NB4 (cell line): ENCODE measurements around the gene LRRN4.

Source experiments
- DNase-seq: peaks from one replicate; pipeline ENCODE4 v3.0.0; 2010; ENCODE audit warnings: low read depth
- H3K4me3 ChIP-seq: one replicate; pipeline ENCODE4 v1.5.1; 2011; ENCODE audit warnings: mild to moderate bottlenecking, low read depth, low read length, moderate library complexity
- MYC ChIP-seq: IDR thresholded peaks from 2 replicates; pipeline ENCODE4 v1.6.1; 2011; ENCODE audit warnings: low read depth, low read length
- POLR2A ChIP-seq: IDR thresholded peaks from 2 replicates; pipeline ENCODE4 v1.6.1; 2011; ENCODE audit warnings: mild to moderate bottlenecking; ENCODE audit not compliant: insufficient read length; ENCODE audit errors: extremely low read depth
- TF ChIP-seq, protein P1 (sequence below): IDR thresholded peaks from 2 replicates; pipeline ENCODE4 v1.6.1; 2011; ENCODE audit warnings: low read depth, low read length
- TF ChIP-seq, protein P2 (sequence below): IDR thresholded peaks from one replicate; pipeline ENCODE4 v1.5.1; 2012; ENCODE audit warnings: low read depth, low read length

LRRN4 gene

DNA sequence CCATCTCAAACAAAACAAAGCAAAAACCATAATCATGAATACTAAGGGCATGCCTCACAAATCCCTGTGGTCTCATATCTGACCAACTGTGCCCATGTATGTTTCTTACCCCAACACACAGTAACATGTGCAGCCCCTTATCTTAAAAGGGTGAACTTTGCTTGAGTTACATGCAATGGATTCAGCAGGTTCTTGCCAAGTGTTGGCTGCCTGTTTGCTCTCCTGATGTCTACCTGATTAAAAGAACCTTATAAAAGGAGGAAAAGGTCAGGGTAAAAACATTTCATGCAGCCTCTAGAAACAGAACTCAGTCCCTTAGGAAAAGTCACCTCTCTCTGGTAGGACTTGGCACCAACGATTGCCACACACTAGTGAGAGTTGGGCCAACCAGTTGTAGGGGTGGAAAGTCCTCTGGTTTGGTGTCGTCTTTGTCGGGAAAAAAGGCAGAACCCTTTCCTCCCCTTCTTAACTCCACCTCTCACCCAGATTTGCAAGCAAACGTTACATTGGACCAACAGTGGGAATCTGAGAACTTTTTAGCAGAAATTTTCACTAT is 14.0 kb upstream of the LRRN4 start:
- no peak overlapping the region for H3K4me3 ChIP-seq
- DNase-seq, result no peak
- TF ChIP-seq, protein P1, sequence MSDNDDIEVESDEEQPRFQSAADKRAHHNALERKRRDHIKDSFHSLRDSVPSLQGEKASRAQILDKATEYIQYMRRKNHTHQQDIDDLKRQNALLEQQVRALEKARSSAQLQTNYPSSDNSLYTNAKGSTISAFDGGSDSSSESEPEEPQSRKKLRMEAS, result no peak
- TF ChIP-seq, protein P2, sequence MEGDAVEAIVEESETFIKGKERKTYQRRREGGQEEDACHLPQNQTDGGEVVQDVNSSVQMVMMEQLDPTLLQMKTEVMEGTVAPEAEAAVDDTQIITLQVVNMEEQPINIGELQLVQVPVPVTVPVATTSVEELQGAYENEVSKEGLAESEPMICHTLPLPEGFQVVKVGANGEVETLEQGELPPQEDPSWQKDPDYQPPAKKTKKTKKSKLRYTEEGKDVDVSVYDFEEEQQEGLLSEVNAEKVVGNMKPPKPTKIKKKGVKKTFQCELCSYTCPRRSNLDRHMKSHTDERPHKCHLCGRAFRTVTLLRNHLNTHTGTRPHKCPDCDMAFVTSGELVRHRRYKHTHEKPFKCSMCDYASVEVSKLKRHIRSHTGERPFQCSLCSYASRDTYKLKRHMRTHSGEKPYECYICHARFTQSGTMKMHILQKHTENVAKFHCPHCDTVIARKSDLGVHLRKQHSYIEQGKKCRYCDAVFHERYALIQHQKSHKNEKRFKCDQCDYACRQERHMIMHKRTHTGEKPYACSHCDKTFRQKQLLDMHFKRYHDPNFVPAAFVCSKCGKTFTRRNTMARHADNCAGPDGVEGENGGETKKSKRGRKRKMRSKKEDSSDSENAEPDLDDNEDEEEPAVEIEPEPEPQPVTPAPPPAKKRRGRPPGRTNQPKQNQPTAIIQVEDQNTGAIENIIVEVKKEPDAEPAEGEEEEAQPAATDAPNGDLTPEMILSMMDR, result no peak
- TF ChIP-seq MYC, result no peak
- TF ChIP-seq POLR2A, result no peak

DNA sequence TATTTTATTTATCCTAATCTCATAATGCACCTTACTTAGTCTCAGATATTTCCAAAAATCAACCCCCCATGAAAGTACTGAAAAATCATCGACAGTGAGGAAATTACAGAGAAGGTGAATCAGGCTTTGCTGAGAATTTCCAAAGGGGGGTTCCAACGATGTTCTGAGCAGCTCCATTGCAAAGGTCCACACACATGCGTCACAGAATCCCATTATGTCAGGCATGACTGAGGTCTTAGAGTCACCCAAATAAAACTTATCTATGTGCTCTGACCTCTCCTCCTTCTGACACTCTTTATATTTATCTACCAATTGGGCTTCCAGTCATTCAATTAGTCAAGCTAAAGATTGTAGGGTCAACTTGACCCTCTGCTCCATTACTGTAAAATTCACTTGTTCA is 12.7 kb upstream of the LRRN4 start:
- TF ChIP-seq POLR2A, result no peak
- DNase-seq, result no peak
- H3K4me3 ChIP-seq, result no peak overlapping the region

DNA sequence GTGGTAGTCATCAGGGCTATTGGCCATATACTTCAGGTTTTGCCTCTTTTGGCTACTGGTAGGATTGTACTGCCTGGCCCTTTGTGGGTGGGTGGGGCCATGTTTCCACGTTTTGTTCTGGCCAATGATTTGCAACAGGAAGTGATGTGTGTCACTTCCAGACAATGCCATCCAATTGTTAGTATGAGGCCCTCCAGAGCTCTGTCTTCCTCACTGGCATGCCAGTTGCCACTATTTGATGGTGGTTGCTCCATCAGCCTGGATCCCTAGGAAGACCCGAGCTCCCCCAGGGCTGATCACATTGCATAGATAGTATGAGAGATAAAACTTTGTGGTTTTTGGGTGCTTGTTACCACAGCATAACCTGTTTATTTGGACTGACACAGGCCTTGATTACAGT is 7.7 kb upstream of the LRRN4 start:
- TF ChIP-seq, protein P1, result no peak
- TF ChIP-seq POLR2A (no peak), MYC (no peak)
- TF ChIP-seq, protein P2, result no peak
- H3K4me3 ChIP-seq, result no peak overlapping the region
- DNase-seq, result peak; percentile 16

DNA sequence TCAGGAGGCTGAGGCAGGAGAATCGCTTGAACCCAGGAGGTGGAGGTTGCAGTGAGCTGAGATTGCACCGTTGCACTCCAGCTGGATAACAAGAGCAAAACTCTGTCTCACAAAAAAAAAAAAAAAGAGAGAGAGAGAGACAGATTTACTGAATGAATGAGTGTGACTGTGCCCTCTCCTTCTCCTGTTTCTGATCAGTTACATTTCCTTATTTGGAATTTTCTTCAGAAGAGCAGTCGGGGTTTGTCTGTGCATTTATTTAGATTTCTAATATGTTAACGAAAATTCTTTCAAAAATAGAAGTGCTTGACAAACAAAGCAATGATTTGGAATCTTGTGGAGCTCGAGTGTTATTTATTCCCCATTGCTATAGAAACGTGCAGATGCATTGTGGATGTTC is 6.4 kb upstream of the LRRN4 start:
- DNase-seq, result no peak
- H3K4me3 ChIP-seq, result no peak overlapping the region
- no peak for TF ChIP-seq POLR2A
- no peak for TF ChIP-seq MYC
- TF ChIP-seq, protein P2, result no peak
- TF ChIP-seq, protein P1, result no peak

DNA sequence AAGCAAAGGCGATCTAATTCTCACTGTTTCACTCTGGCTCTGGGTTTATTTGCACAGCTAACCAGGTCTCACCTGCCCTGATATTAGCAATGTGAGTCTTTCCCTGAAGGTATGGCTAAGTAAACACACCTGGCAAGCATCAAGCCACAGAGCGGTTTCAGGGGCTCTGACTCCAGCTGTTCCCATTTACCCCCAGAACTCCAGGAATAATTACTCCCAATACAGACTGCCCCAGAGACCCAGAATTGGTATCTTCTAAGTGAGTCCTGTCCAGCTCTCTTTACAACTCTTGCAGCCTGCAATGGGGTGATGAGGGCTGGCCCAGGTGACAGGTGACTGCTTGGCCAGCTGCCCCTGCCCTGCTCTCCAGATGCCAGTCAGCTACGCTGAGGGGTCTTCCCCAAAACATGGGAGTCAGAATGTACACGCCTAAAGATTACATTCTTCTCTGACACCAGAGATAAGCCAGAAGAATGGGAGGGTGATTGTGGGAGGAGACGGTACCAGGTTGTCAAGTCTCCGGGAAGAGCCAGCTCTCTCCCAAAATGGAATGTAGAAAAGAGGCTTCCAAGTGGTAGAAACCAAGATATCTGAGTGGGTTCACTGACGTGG is 4.9 kb upstream of the LRRN4 start:
- DNase-seq, result no peak

DNA sequence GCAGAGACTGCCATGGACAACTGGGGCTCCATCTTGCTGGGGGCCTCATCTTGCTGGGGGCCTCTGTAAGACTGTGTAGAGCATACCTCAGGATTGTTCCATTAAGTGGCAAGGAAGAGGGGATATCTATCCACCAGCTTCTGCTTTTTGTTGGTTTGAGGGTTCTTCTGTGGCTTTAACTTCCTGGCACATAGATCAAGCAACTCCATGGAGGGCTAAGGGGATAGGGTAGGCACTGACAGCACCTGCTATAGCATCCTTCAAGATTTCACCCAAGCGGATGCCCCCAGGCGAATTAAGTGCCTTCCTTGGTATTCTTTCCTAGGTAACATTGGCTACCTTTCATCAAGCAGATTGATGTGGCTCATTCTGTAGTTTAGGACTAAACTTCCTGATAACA is 3.8 kb upstream of the LRRN4 start:
- TF ChIP-seq MYC, result 0 out of 2 replicates have a peak, but pooled peaks have one; percentile 24
- no peak for TF ChIP-seq POLR2A
- peak; percentile 71 for DNase-seq
- no peak overlapping the region for H3K4me3 ChIP-seq

More for the DNA sequence above, 4.9 kb upstream of the LRRN4 start:
- H3K4me3 ChIP-seq, result no peak overlapping the region
- no peak for TF ChIP-seq MYC
- TF ChIP-seq, protein P1, result no peak
- TF ChIP-seq, protein P2, result no peak
- TF ChIP-seq POLR2A, result no peak

DNA sequence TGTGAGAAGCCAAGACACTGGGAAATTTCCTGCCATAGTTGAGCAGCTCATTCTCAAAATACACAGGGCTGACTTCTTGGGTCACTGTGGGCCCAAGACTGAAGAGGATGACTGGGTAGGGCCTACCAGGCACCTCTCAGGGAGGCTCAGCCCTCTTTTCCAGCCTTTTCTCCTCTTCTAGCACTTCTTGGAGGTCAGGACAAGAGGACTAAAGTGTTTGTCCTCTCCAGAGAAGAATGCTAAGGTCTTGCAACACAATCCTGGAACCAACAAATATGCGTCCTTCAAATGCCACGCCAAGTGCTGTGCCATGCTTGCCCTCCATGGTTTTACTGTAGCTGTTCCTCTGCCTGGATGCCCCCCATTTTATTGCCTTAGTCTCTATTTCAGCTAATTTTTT is 3.3 kb upstream of the LRRN4 start:
- H3K4me3 ChIP-seq, result no peak overlapping the region
- no peak for TF ChIP-seq POLR2A
- DNase-seq, result no peak
